ENCODE data around the gene KATNIP.

DNA sequence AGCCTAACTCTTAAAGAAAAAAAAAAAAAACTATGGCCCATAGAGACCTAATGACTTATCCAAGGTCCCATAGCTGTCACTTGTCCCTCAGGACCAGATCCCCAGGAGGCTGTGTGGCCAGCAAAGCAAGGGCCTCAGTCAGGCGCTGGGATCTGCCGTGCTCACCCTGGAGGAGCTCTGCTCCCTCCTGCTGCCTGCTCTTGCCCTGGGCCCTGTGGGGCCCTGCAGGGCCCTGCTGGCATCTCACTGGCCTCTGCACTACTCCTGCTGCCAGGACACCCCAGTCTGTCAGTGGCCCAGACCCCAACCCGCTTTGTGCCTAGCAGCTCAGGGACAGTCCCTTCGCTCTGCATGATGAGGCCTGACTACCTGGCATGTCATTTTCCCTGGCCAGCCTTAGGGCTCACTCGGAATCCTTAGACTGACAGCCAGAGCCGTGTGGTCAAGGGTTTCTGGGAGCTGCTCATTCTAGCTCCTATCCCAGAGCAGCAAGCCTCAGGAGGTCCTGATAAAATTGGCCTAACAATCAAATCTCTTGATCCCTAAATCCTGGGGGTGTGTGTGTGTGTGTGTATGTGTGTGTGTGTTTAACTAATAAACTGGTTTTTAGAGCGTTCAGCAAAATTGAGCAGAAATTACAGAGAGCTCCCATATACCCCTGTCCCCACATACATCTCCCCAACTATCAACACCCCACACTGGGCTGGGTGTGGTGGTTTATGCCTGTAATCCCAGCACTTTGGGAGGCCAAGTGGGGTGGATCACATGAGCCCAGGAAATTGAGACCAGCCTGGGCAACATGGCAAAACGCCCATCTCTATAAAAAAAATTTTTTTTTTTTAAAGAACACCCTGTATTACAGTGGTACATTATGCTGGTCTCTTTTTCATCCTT is 21.7 kb downstream of the KATNIP start:
- TF ChIP-seq GATA2 (IDR thresholded peaks at IDR 0.05; ENCODE audit: low read depth, low read length) (no peak), GATA3 (IDR thresholded peaks at IDR 0.05; ENCODE audit: low read depth, low read length) (no peak)

Data from SH-SY5Y (cell line).